HG02870 (cell line): ENCODE data around the gene CDH12.
"Not testable (repeated sequence)": the region's sequence is repeated elsewhere in the genome, so short reads cannot be mapped to it uniquely, and the experiment has no call there.

Experiments used
- ATAC-seq: cut with Tn5 transposase; IDR thresholded peaks from one replicate; pipeline ENCODE4 v1.9.1; 2021; ENCODE audit warnings: mild to moderate bottlenecking, moderate library complexity; ENCODE audit not compliant: unreplicated experiment

CDH12 gene

DNA sequence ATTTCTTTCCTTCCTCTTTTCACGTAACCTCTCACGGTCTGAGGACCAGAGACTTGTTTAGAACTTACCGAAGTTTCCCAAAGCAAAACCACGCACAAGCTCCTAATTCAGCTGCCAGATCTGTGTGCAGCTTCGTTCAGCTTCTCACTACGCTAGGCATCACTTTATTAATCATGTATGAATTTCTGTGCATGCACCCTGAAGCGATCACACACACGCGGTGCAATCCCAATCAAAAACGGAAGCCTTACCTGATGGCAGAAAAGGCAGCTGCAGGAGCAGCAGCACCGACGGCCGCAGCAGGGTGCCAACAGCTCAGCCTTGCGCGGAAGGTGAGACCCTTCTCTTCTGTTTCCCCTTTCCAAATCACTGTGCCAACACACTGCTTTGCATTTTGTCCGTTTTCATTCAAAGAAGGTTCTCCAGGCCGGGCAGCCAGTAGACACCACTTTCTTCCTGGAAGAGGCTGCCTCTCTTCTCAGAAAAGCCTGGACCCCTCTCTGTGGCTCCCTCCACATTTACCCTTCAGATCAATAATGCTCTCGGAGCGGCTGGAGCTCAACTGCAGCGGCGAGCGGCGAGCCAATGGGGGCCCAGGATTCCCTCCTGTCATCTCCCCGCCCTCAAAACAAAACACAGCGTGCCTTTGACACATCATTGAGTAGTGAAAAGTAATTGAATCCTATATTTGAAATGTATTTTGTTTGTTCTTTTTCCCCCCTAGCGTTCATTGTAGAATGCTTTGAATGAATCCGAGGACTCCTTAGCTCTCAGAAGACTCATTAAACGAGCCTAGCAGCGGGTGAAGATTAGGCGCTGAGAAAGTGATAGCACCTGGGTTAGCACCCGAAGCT, at the start of gene CDH12:
CDH12 (minus strand) TSS at position 538 of the 854 bp plus-strand sequence.
- ATAC-seq: no peak

- no peak for ATAC-seq
These were observed 48.7 kb upstream of the CDH12 start for GRCh38 chr5:22901885-22902284.

DNA sequence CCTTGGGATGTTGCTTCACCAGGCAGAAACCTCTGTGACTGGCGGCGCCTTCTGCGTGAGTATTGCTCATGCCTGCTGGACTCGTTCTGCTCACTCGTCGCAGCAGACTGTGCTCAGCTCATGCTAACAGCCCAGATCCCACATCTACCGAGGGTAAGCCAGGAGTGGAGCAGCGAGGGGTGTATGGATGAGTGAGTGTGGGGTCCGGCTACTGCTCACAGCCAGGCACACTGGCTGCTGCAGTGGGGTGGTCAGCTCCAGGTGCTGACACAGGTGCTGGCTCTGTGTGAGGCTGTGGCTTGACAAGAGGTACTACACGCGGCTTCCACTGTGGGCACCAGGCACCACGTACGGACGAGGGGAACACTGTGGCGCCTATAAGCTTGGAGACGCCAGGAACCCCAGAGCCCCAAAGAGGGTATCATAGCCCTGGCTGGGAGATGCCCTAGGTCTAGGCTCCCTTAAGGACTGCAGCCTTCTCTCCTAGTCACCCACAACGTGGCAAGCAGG, 47.7 kb upstream of the CDH12 start:
- no peak for ATAC-seq

GRCh38 chr5:22899341-22899740, 46.2 kb upstream of the CDH12 start:
- ATAC-seq: no peak

- ATAC-seq: no peak
These were observed 43.0 kb upstream of the CDH12 start for GRCh38 chr5:22896152-22896551.

- ATAC-seq: no peak
These were observed 39.3 kb upstream of the CDH12 start for GRCh38 chr5:22892441-22892840.

GRCh38 chr5:22889720-22890119, 36.6 kb upstream of the CDH12 start:
- ATAC-seq: no peak

DNA sequence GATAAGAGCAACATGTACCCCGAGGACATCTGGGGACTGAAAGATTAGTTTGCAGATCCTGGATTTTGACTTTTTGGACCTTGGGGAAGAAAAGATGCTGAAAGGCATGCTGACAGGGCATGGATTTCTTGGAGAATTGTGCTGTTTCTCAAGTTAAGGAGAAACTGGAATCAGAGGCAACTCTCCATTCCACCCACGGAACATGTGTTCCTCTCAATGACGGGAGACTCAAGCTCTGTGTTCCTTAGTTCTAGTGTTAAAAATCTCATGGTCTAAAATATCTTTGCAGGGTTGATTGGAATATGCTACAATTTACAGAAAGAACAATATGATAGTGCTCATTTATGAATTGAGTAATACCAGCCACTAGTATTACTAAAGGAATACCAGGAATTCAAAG, 34.4 kb upstream of the CDH12 start:
- ATAC-seq: no peak

- not testable (repeated sequence) for ATAC-seq
These were observed 5.8 kb upstream of the CDH12 start for GRCh38 chr5:22858911-22859310.

GRCh38 chr5:22855824-22856223, 2.7 kb upstream of the CDH12 start:
- ATAC-seq: no peak

- no peak for ATAC-seq
These were observed 2.2 kb downstream of the CDH12 start for GRCh38 chr5:22850981-22851380.

GRCh38 chr5:22846693-22847092, 6.5 kb downstream of the CDH12 start:
- no peak for ATAC-seq

DNA sequence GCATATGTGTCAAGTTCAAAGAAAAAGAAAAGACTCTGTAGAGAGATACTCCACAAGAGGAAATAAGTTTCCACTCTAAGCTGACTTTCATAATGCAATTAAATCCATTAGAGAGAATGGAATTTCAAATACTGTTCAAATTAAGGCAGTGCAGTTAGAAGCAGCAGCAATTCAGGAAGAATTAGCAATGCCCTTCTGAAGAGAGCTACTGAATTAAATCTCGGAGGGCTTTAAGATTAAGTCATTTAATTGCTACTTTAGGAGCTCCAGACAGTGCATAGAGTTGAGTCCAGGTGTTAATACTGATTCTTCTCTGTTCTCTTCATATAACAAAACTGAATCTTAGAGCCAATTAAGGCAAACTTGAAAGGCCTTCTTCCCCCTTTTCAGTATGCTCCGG, 8.5 kb downstream of the CDH12 start:
- no peak for ATAC-seq

- ATAC-seq: no peak
These were observed 9.0 kb downstream of the CDH12 start for GRCh38 chr5:22844155-22844554.

- ATAC-seq: no peak
These were observed 10.6 kb downstream of the CDH12 start for GRCh38 chr5:22842574-22842973.

DNA sequence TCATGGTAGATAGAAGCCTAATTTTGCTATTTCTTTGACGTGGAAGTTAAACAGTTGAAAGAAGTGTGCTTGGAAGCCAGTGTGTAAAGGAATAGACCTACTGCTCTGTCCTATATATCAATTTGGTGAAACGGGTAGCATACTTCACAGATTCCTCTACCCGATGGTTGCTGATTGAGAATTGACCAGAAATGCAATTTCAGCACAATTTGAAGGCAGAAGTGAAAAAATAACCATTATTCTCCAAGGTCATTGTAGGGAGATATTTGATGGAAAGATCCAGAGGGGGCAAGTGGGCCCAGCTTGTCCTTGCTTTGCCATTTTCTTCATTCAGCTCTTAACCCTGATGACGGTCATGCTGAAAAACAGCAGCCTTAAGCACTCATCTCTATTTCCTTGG, 15.3 kb downstream of the CDH12 start:
- ATAC-seq: no peak

GRCh38 chr5:22835686-22836085, 17.5 kb downstream of the CDH12 start:
- no peak for ATAC-seq

DNA sequence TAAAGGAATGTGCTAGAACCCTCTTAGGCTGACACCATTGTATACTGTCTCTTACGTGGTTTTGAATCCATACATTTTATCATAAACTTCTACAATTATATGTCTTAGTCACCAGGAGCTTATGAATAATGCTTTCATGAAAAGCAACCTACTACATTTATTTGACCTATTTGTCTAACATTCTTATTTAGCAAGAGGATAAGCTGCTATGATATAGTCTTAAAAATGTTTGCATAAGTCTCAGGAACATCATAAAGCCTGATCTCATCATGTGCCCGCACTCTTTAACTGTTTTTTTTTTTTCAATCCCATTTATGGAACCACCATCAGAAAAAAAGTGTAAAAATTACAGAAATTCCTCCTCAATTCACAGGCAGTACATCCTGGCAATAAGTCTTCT, 59.7 kb downstream of the CDH12 start:
- ATAC-seq: no peak

GRCh38 chr5:22787807-22788206, 65.3 kb downstream of the CDH12 start:
- no peak for ATAC-seq

- no peak for ATAC-seq
These were observed 65.7 kb downstream of the CDH12 start for GRCh38 chr5:22787398-22787797.

DNA sequence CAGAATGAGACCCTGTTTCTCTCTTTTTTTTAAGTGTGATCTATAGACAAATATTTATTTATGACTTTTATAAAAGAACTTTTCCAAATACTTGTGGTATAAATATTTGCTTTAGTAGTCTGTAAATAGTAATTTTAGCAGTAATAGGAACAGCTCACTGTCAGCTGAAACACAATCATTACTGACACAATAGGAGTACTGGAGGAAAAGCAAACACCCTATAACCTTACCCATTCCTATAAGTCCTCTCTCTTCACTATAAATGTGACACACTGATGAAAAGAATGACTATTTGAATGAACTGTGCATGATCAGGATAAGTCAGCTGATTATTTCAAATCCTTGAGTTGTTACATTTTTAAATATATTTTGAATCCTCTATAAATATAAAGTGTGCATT, 72.4 kb downstream of the CDH12 start:
- no peak for ATAC-seq

DNA sequence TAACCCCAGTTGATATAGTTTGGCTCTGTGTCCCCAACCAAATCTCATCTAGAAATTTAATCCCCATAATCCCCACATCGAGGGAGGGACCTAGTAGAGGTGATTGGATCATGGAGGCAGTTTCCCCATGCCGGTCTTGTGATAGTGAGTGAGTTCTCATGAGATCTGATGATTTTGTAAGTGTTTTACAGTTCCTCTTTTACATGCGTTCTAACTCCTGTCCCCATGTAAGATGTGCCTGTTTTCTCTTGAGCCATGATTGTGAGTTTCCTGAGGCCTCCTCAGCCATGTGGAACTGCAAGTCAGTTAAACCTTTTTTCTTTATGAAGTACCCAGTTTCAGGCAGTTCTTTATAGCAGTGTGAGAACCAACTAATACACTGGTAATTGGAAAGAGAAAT, 73.6 kb downstream of the CDH12 start:
- ATAC-seq: no peak

DNA sequence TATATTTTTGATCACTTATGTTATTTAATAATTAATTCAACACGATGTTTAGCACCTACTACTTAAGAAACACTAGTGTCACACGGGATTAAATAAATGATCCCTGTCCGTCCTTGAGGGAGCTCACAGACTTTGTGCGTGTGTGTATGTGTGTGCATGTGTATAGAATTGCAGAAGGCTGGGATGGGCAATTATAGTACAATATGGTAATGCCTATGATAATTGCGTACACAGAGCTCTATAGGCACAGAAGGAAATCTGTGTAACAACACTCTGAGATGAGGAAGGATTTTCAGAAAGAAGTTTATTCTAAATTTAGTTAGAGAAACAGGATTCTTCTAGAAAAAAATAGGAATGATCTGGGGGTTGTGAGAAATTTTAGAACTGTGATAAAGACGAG, 76.9 kb downstream of the CDH12 start:
- no peak for ATAC-seq
